Neural cell (in vitro differentiated cells): ENCODE results near the gene CACNA1I. TPM values are rescaled to one million over a fixed set of nuclear protein-coding genes. Genes with fewer than 3 reads are reported as not detected.

ENCODE experiments used
- H2AFZ ChIP-seq: fragments of 200-600, 300-800 bp; sonication (generic), shearing (Covaris generic); 2 replicates; pipeline ENCODE4 v1.6.0; 2014; ENCODE audit warnings: low read depth, mild to moderate bottlenecking, antibody characterized with exemption, low read length, moderate library complexity
- H3F3A ChIP-seq: fragments of 200-600 bp; shearing (Covaris generic); 2 replicates; pipeline ENCODE4 v1.6.1; 2016; ENCODE audit warnings: mild to moderate bottlenecking, moderate library complexity, mixed read lengths, antibody characterized with exemption, low read length; ENCODE audit not compliant: insufficient read depth, poor library complexity, severe bottlenecking
- H3K27ac ChIP-seq: fragments of 200-600, 300-800 bp; sonication (generic), shearing (Covaris generic); 2 replicates; pipeline ENCODE4 v1.5.1; 2014; ENCODE audit warnings: mild to moderate bottlenecking, low read length, moderate library complexity
- H3K27me3 ChIP-seq: fragments of 300-800, 200-600 bp; sonication (generic), shearing (Covaris generic); 2 replicates; pipeline ENCODE4 v1.6.0; 2014; ENCODE audit warnings: mild to moderate bottlenecking, low read depth, low read length, moderate library complexity; ENCODE audit not compliant: insufficient read depth
- H3K36me3 ChIP-seq: fragments of 300-800, 200-600 bp; sonication (generic), shearing (Covaris generic); 2 replicates; pipeline ENCODE4 v1.5.1; 2014; ENCODE audit warnings: mild to moderate bottlenecking, antibody characterized with exemption, low read length, moderate library complexity; ENCODE audit not compliant: insufficient read depth
- H3K4me2 ChIP-seq: fragments of 300-800, 200-600 bp; sonication (generic), shearing (Covaris generic); 2 replicates; pipeline ENCODE4 v1.6.0; 2014; ENCODE audit warnings: mild to moderate bottlenecking, low read length
- H3K4me3 ChIP-seq: fragments of 300-800, 200-600 bp; sonication (generic), shearing (Covaris generic); 2 replicates; pipeline ENCODE4 v1.5.1; 2014; ENCODE audit warnings: mild to moderate bottlenecking, low read length, moderate library complexity
- H3K79me2 ChIP-seq: fragments of 200-600 bp; shearing (Covaris generic); replicated peaks from 2 replicates; pipeline ENCODE4 v1.6.0; 2014; ENCODE audit warnings: mild to moderate bottlenecking, low read length, moderate library complexity; ENCODE audit not compliant: insufficient read depth
- H3K9ac ChIP-seq: fragments of 300-800, 200-600 bp; sonication (generic), shearing (Covaris generic); 2 replicates; pipeline ENCODE4 v1.6.1; 2016; ENCODE audit warnings: mild to moderate bottlenecking, low read length, mixed read lengths
- H3K9me2 ChIP-seq: fragments of 200-600 bp; shearing (Covaris generic); 2 replicates; pipeline ENCODE4 v1.6.1; 2016; ENCODE audit warnings: mild to moderate bottlenecking, low read length, mixed read lengths; ENCODE audit not compliant: insufficient read depth
- H3K9me3 ChIP-seq: fragments of 200-600, 300-800 bp; sonication (generic), shearing (Covaris generic); 2 replicates; pipeline ENCODE4 v1.6.1; 2016; ENCODE audit warnings: mild to moderate bottlenecking, mixed run types, low read length, moderate library complexity, mixed read lengths
- H4K20me1 ChIP-seq: fragments of 200-600 bp; shearing (Covaris generic); 2 replicates; pipeline ENCODE4 v1.6.1; 2016; ENCODE audit warnings: mild to moderate bottlenecking, mixed run types; ENCODE audit not compliant: insufficient read depth
- EP300 ChIP-seq: fragments of 450-650 bp; conservative IDR thresholded peaks from 2 replicates; pipeline ENCODE4 v1.6.1; 2014; ENCODE audit warnings: antibody characterized with exemption, mild to moderate bottlenecking, moderate library complexity; ENCODE audit not compliant: poor library complexity, severe bottlenecking
- EZH2 ChIP-seq: fragments of 200-600, 300-800 bp; shearing (Covaris generic), sonication (generic); IDR thresholded peaks from 2 replicates; pipeline ENCODE4 v1.6.1; 2014; ENCODE audit warnings: antibody characterized with exemption, low read length, borderline replicate concordance, mild to moderate bottlenecking; ENCODE audit not compliant: insufficient read depth, poor library complexity, severe bottlenecking
- POLR2AphosphoS5 ChIP-seq: IDR thresholded peaks from 2 replicates; pipeline ENCODE4 v1.6.1; 2012
- RAD21 ChIP-seq: fragments of 450-650 bp; conservative IDR thresholded peaks from 2 replicates; pipeline ENCODE4 v1.6.1; 2014; ENCODE audit warnings: antibody characterized with exemption, mild to moderate bottlenecking, moderate library complexity
- SMC3 ChIP-seq: fragments of 450-650 bp; conservative IDR thresholded peaks from 2 replicates; pipeline ENCODE4 v1.6.1; 2014; ENCODE audit warnings: antibody characterized with exemption, mild to moderate bottlenecking, moderate library complexity; ENCODE audit not compliant: poor library complexity
- TAF1 ChIP-seq: IDR thresholded peaks from 2 replicates; pipeline ENCODE4 v1.6.1; 2012; ENCODE audit warnings: low read depth
- polyA plus RNA-seq: library from polyadenylated mRNA; depleted of rRNA; stranded (reverse); fragments of >200 nt; gene quantifications from 2 replicates; pipeline ENCODE4 v1.2.3, GENCODE V29; 2014
- TF ChIP-seq, protein P1 (sequence below): IDR thresholded peaks from 2 replicates; pipeline ENCODE4 v1.6.1; 2012; ENCODE audit warnings: borderline replicate concordance
- TF ChIP-seq, protein P2 (sequence below): fragments of 450-650 bp; IDR thresholded peaks from 2 replicates; pipeline ENCODE4 v1.5.1; 2014; ENCODE audit warnings: antibody characterized with exemption, mild to moderate bottlenecking, moderate library complexity; ENCODE audit not compliant: poor library complexity, severe bottlenecking

The CACNA1I gene
- polyA plus RNA-seq, 1 donor from 2014 or later: 1.9 TPM

DNA sequence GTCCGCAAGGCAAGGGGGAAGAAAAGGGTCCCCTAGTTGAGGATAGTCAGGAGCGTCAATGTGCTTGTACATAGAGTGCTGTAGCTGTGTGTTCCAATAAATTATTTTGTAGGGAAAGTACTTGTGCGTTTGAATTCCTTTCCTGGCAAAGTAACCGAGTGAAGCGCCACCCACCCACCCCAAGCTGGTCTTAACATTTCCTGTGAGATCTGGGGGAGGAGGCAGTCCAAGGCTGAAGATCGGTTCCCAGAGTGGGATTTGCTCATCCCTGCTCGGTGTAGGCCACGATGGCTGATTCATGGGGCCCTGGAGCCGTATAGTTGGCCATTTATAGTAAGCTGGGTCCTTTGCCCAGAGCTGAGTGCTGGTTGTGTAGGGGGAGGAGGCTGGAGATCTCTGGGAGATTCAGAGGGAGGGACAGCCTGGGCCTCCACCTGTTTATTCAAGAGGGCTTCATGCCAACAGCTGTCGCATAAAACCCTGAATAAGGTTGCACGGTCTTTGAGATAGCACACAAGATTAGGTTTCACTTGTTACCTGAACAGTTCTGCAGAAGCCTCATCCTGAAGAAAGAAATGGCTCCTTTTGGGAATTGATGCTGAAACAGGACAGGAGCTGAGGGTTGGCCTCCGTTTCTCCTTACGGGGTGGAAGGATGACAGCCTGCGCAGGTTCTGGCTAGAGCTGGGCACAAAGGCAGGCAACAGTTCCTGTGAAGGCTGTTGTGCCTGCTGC lies 47.8 kb upstream of the CACNA1I start (continued):
- TF ChIP-seq EZH2: no peak

DNA sequence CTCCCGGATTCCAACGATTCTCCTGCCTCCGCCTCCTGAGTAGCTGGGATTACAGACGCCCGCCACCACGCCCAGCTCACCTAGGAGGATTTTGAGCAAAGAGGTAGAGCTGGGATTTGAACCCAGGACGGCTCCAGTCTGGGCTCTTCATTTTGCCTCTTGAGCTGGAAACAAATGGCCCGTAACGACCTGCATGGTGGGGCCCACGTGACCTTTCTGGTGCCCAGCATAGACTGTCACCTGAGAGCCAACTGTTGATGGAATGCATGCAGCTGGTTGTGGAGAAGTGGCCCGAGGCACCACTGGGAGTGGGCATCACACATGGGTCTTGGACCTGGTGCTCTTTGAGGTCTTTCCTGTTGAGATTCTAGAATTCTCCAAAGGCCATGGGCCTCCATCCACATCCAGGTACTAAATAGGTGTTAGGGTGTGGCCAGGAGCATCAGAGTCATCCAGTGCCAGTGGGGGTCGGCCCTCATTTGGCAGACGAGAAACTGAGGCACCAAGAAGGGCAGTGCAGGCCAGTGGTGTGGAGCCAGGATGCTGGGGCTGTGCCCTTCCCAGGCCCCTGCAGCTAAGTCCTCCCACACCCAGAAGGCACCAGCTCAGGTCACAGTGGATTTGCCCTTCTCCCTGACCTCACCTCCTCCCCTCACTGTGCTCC lies 46.3 kb upstream of the CACNA1I start:
- Histone ChIP-seq H4K20me1 (peaks cover 37% of the 10 kb centered on the region), H3K9me2 (no peaks in the 10 kb centered on the region), H3K27ac (no peak overlapping the region), H3K9me3 (no peaks in the 10 kb centered on the region), H2AFZ (no peak overlapping the region), H3K4me2 (no peak overlapping the region), H3F3A (no peaks in the 10 kb centered on the region), H3K27me3 (no peaks in the 10 kb centered on the region), H3K9ac (no peak overlapping the region), H3K79me2 (peaks cover 59% of the 10 kb centered on the region), H3K4me3 (peak overlapping the region; percentile 45), H3K36me3 (peaks cover 4% of the 10 kb centered on the region)
- TF ChIP-seq TAF1 (no peak), RAD21 (no peak), EP300 (no peak), POLR2AphosphoS5 (no peak), EZH2 (no peak), SMC3 (no peak)
- TF ChIP-seq, protein P1, sequence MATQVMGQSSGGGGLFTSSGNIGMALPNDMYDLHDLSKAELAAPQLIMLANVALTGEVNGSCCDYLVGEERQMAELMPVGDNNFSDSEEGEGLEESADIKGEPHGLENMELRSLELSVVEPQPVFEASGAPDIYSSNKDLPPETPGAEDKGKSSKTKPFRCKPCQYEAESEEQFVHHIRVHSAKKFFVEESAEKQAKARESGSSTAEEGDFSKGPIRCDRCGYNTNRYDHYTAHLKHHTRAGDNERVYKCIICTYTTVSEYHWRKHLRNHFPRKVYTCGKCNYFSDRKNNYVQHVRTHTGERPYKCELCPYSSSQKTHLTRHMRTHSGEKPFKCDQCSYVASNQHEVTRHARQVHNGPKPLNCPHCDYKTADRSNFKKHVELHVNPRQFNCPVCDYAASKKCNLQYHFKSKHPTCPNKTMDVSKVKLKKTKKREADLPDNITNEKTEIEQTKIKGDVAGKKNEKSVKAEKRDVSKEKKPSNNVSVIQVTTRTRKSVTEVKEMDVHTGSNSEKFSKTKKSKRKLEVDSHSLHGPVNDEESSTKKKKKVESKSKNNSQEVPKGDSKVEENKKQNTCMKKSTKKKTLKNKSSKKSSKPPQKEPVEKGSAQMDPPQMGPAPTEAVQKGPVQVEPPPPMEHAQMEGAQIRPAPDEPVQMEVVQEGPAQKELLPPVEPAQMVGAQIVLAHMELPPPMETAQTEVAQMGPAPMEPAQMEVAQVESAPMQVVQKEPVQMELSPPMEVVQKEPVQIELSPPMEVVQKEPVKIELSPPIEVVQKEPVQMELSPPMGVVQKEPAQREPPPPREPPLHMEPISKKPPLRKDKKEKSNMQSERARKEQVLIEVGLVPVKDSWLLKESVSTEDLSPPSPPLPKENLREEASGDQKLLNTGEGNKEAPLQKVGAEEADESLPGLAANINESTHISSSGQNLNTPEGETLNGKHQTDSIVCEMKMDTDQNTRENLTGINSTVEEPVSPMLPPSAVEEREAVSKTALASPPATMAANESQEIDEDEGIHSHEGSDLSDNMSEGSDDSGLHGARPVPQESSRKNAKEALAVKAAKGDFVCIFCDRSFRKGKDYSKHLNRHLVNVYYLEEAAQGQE: no peak
- TF ChIP-seq, protein P2, sequence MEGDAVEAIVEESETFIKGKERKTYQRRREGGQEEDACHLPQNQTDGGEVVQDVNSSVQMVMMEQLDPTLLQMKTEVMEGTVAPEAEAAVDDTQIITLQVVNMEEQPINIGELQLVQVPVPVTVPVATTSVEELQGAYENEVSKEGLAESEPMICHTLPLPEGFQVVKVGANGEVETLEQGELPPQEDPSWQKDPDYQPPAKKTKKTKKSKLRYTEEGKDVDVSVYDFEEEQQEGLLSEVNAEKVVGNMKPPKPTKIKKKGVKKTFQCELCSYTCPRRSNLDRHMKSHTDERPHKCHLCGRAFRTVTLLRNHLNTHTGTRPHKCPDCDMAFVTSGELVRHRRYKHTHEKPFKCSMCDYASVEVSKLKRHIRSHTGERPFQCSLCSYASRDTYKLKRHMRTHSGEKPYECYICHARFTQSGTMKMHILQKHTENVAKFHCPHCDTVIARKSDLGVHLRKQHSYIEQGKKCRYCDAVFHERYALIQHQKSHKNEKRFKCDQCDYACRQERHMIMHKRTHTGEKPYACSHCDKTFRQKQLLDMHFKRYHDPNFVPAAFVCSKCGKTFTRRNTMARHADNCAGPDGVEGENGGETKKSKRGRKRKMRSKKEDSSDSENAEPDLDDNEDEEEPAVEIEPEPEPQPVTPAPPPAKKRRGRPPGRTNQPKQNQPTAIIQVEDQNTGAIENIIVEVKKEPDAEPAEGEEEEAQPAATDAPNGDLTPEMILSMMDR: no peak
